HepG2 (cell line): ENCODE data around the gene LAMA5. TPM values are rescaled to one million over a fixed set of nuclear protein-coding genes. Genes with fewer than 3 reads are reported as not detected.

Source experiments
- BORCS8-MEF2B ChIP-seq: sonication (generic); formaldehyde crosslinking; IDR thresholded peaks from 2 replicates; pipeline ENCODE4 v1.8.0; 2022; ENCODE audit warnings: mild to moderate bottlenecking, missing genetic modification reagents
- CREM ChIP-seq, 2 experiments: sonication (generic) in 1 of 2; formaldehyde crosslinking in 1 of 2; IDR thresholded peaks; 2 replicates each; pipeline versions ENCODE4 v1.4.0 to v1.6.1; 2016 to 2020; ENCODE audit warnings: antibody characterized with exemption in 1 of 2, mild to moderate bottlenecking in 1 of 2, missing genetic modification reagents in 1 of 2
- DNMT1 ChIP-seq: sonication (generic); formaldehyde crosslinking; IDR thresholded peaks from 2 replicates; pipeline ENCODE4 v1.5.1; 2020; ENCODE audit warnings: mild to moderate bottlenecking, missing genetic modification reagents
- GMEB1 ChIP-seq: sonication (generic); formaldehyde crosslinking; IDR thresholded peaks from 2 replicates; pipeline ENCODE4 v1.5.1; 2020; ENCODE audit warnings: missing genetic modification reagents, mild to moderate bottlenecking, borderline replicate concordance
- JARID2 ChIP-seq: sonication (generic); formaldehyde crosslinking; IDR thresholded peaks from 2 replicates; pipeline ENCODE4 v1.8.1; 2023; ENCODE audit warnings: missing genetic modification reagents, inconsistent platforms; ENCODE audit not compliant: insufficient replicate concordance
- MAFK ChIP-seq, 2 experiments: IDR thresholded peaks in 1 of 2; conservative IDR thresholded peaks in 1 of 2; 2 replicates each; pipeline ENCODE4 v1.6.1; 2011; ENCODE audit warnings: improper control_type of control experiment in 2 of 2, low read length in 2 of 2
- MATR3 ChIP-seq: sonication (generic); formaldehyde crosslinking; IDR thresholded peaks from 2 replicates; pipeline ENCODE4 v1.4.0; 2020; ENCODE audit warnings: missing genetic modification reagents
- RAD21 ChIP-seq: fragments of 450-650 bp; formaldehyde crosslinking; IDR thresholded peaks from 2 replicates; pipeline ENCODE4 v1.5.0; 2020; ENCODE audit warnings: mild to moderate bottlenecking
- RNF2 ChIP-seq: fragments of 450-650 bp; conservative IDR thresholded peaks from 2 replicates; pipeline ENCODE4 v1.6.1; 2016; ENCODE audit warnings: low read depth
- SP140L ChIP-seq: sonication (generic); formaldehyde crosslinking; IDR thresholded peaks from 2 replicates; pipeline ENCODE4 v1.4.0; 2020; ENCODE audit warnings: missing genetic modification reagents, borderline replicate concordance
- STAT5B ChIP-seq: sonication (generic); formaldehyde crosslinking; IDR thresholded peaks from 2 replicates; pipeline ENCODE4 v1.4.0; 2020; ENCODE audit warnings: missing genetic modification reagents
- TEAD3 ChIP-seq: optimal IDR thresholded peaks from 2 replicates; pipeline ENCODE3; 2016; ENCODE audit warnings: borderline replicate concordance
- YEATS2 ChIP-seq: sonication (generic); formaldehyde crosslinking; IDR thresholded peaks from 2 replicates; pipeline ENCODE4 v1.4.0; 2020; ENCODE audit warnings: missing genetic modification reagents, borderline replicate concordance
- ZBTB46 ChIP-seq: sonication (generic); formaldehyde crosslinking; IDR thresholded peaks from 2 replicates; pipeline ENCODE4 v1.4.0; 2020; ENCODE audit warnings: mild to moderate bottlenecking, missing genetic modification reagents, borderline replicate concordance
- ZFX ChIP-seq: sonication (generic); formaldehyde crosslinking; IDR thresholded peaks from 2 replicates; pipeline ENCODE4 v1.4.0; 2020; ENCODE audit warnings: mild to moderate bottlenecking, low read depth, missing genetic modification reagents, moderate library complexity
- ZHX1 ChIP-seq: sonication (generic); formaldehyde crosslinking; IDR thresholded peaks from 2 replicates; pipeline ENCODE4 v1.8.1; 2022; ENCODE audit warnings: low read depth, mild to moderate bottlenecking, missing genetic modification reagents
- ZMAT3 ChIP-seq: sonication (generic); formaldehyde crosslinking; conservative IDR thresholded peaks from 2 replicates; pipeline ENCODE4 v1.7.0; 2021; ENCODE audit warnings: missing genetic modification reagents
- ZNF180 ChIP-seq: sonication (generic); formaldehyde crosslinking; IDR thresholded peaks from 2 replicates; pipeline ENCODE4 v1.4.0; 2020; ENCODE audit warnings: low read depth, missing genetic modification reagents, borderline replicate concordance
- ZNF572 ChIP-seq: sonication (generic); formaldehyde crosslinking; IDR thresholded peaks from 2 replicates; pipeline ENCODE4 v1.5.1; 2020; ENCODE audit warnings: mild to moderate bottlenecking, missing genetic modification reagents
- ZNF605 ChIP-seq: sonication (generic); formaldehyde crosslinking; IDR thresholded peaks from 2 replicates; pipeline ENCODE4 v1.8.0; 2022; ENCODE audit warnings: mild to moderate bottlenecking, missing genetic modification reagents
- ZNF607 ChIP-seq: sonication (generic); formaldehyde crosslinking; IDR thresholded peaks from 2 replicates; pipeline ENCODE4 v1.5.1; 2020; ENCODE audit warnings: missing genetic modification reagents, mild to moderate bottlenecking, borderline replicate concordance
- ZNF737 ChIP-seq: sonication (generic); formaldehyde crosslinking; IDR thresholded peaks from 2 replicates; pipeline ENCODE4 v1.5.0; 2020; ENCODE audit warnings: missing genetic modification reagents, mild to moderate bottlenecking, borderline replicate concordance
- polyA plus RNA-seq, 8 experiments: library from polyadenylated mRNA; depleted of rRNA in 3 of 8; stranded (reverse) in 7 of 8; unstranded in 1 of 8; fragments of >200 nt; fragmentation: Illumina TruSeq in 4 of 8; extraction: Trizol in 4 of 8; gene quantifications; 2 replicates each; pipeline versions ENCODE4 v1.2.1 to v1.2.3, GENCODE V29; 2011 to 2016; ENCODE audit warnings: low read depth in 4 of 8, missing spikeins in 1 of 8, mixed read lengths in 1 of 8; ENCODE audit not compliant: insufficient read depth in 1 of 8
- total RNA-seq, 5 experiments: library from RNA; depleted of rRNA; stranded (reverse); fragments of >200 nt; fragmentation: Illumina TruSeq; extraction: Trizol; gene quantifications; 2 replicates each; pipeline ENCODE4 v1.2.3, GENCODE V29; 2016; ENCODE audit warnings: low read depth in 1 of 5

The LAMA5 gene
- total and polyA plus RNA-seq, 2 of the 13 experiments (the other 11 are each of a cell fraction or from before 2014, with no cell fraction given) = 21.0 to 44.7 TPM

- TF ChIP-seq ZBTB46 (CRISPR knock-in tag) = peak; percentile 89
- TF ChIP-seq RNF2 = no peak
- no peak for TF ChIP-seq BORCS8-MEF2B
- 0 out of 2 replicates have a peak, but pooled peaks have one; percentile 5 for TF ChIP-seq GMEB1 (CRISPR knock-in tag)
- TF ChIP-seq ZNF605 (CRISPR knock-in tag) = peak; percentile 80
- TF ChIP-seq ZNF572 = peak; percentile 66; the same call in 1 of the 2 replicates
- peak; percentile 52 to 57 for TF ChIP-seq MAFK (conservative IDR thresholded peaks at IDR 0.05 in 1 of 2, IDR thresholded peaks at IDR 0.05 in 1 of 2; ENCODE audit: low read length in 2 of 2)
- no peak for TF ChIP-seq ZNF737 (CRISPR knock-in tag)
- TF ChIP-seq CREM (IDR thresholded peaks at IDR 0.05) = no peak; the same call in 1 of the 2 replicates
- no peak for TF ChIP-seq CREM (CRISPR knock-in tag; IDR thresholded peaks at IDR 0.05)
- TF ChIP-seq RAD21 (CRISPR knock-in tag) = peak; percentile 5; the same call in 1 of the 2 replicates
- no peak for TF ChIP-seq JARID2 (CRISPR knock-in tag)
- no peak for TF ChIP-seq ZNF607
- no peak for TF ChIP-seq YEATS2 (CRISPR knock-in tag)
- no peak; the same call in 1 of the 2 replicates for TF ChIP-seq DNMT1 (CRISPR knock-in tag)
- no peak for TF ChIP-seq ZNF180 (CRISPR knock-in tag)
- peak; percentile 29 for TF ChIP-seq TEAD3 (CRISPR knock-in tag)
- no peak; the same call in 1 of the 2 replicates for TF ChIP-seq ZFX (CRISPR knock-in tag)
- TF ChIP-seq SP140L (CRISPR knock-in tag) = no peak
- peak; percentile 46; the same call in 1 of the 2 replicates for TF ChIP-seq ZMAT3 (CRISPR knock-in tag)
- no peak; the same call in 1 of the 2 replicates for TF ChIP-seq STAT5B (CRISPR knock-in tag)
- TF ChIP-seq ZHX1 (CRISPR knock-in tag) = no peak; the same call in 1 of the 2 replicates
- no peak for TF ChIP-seq MATR3 (CRISPR knock-in tag)
These were observed 2.1 kb upstream of the LAMA5 start (continued) for GRCh38 chr20:62368976-62369814.
